NCI-H128 (cell line): ENCODE results near the gene PRAMEF12.
"Not testable (repeated sequence)": the region's sequence is repeated elsewhere in the genome, so short reads cannot be mapped to it uniquely, and the experiment has no call there.

Experiments used
- DNase-seq: peaks from one replicate; lab custom pipeline; 2025; ENCODE audit not compliant: unreplicated experiment; lab: John Stamatoyannopoulos, UW

The PRAMEF12 gene

GRCh38 chr1:12770620-12771019 is 2.9 kb upstream of the PRAMEF12 start:
- no peak for DNase-seq

GRCh38 chr1:12771186-12771585 is 2.4 kb upstream of the PRAMEF12 start:
- no peak for DNase-seq

- no peak for DNase-seq
These were observed 1.0 kb upstream of the PRAMEF12 start for GRCh38 chr1:12772520-12772919.

GRCh38 chr1:12774801-12775345 is 1.3 kb downstream of the PRAMEF12 start:
- no peak for DNase-seq

GRCh38 chr1:12775443-12775842 is 1.9 kb downstream of the PRAMEF12 start:
- no peak for DNase-seq

- DNase-seq = no peak
These were observed 3.4 kb downstream of the PRAMEF12 start for GRCh38 chr1:12776801-12777557.

- no peak for DNase-seq
These were observed 4.5 kb downstream of the PRAMEF12 start for GRCh38 chr1:12778061-12778460.

- DNase-seq = no peak
These were observed 5.4 kb downstream of the PRAMEF12 start for GRCh38 chr1:12778907-12779306.

- DNase-seq = not testable (repeated sequence)
These were observed 8.0 kb downstream of the PRAMEF12 start for GRCh38 chr1:12781488-12781887.

GRCh38 chr1:12783783-12784182 is 10.2 kb downstream of the PRAMEF12 start:
- not testable (repeated sequence) for DNase-seq

- DNase-seq = not testable (repeated sequence)
These were observed 11.2 kb downstream of the PRAMEF12 start for GRCh38 chr1:12784729-12785128.

- DNase-seq = not testable (repeated sequence)
These were observed 17.6 kb downstream of the PRAMEF12 start, which contains the start of gene PRAMEF1 for GRCh38 chr1:12791097-12791496. Gene PRAMEF1 (plus strand): TSS chr1:12791397. CDS start chr1:12793228, 1,831 bp downstream.

- DNase-seq = no peak
These were observed 25.4 kb downstream of the PRAMEF12 start for GRCh38 chr1:12798911-12799310.

GRCh38 chr1:12799730-12800129 is 26.2 kb downstream of the PRAMEF12 start:
- no peak for DNase-seq

GRCh38 chr1:12809933-12810332 is 36.4 kb downstream of the PRAMEF12 start:
- DNase-seq = no peak

GRCh38 chr1:12810691-12811408 is 37.3 kb downstream of the PRAMEF12 start:
- no peak for DNase-seq

- no peak for DNase-seq
These were observed 37.9 kb downstream of the PRAMEF12 start for GRCh38 chr1:12811409-12811784.

- DNase-seq = not testable (repeated sequence)
These were observed 45.5 kb downstream of the PRAMEF12 start for GRCh38 chr1:12819061-12819460.
